Neural progenitor cell (in vitro differentiated cells): ENCODE data around the gene UBAC1. TPM values are rescaled to one million over a fixed set of nuclear protein-coding genes. Genes with fewer than 3 reads are reported as not detected.

Experiments used
- DNase-seq: peaks from one replicate; pipeline ENCODE4 v3.0.0-alpha.2; 2016; ENCODE audit warnings: low spot score
- H2AFZ ChIP-seq: fragments of 200-600 bp; sonication (generic); replicated peaks from 2 replicates; pipeline ENCODE4 v1.6.1; 2016; ENCODE audit warnings: antibody characterized with exemption
- H3F3A ChIP-seq: fragments of 200-600 bp; sonication (generic); 2 replicates; pipeline ENCODE4 v1.6.1; 2016; ENCODE audit warnings: antibody characterized with exemption, low read depth
- H3K27ac ChIP-seq: fragments of 200-600 bp; sonication (generic); 2 replicates; pipeline ENCODE4 v1.5.1; 2016; ENCODE audit warnings: mild to moderate bottlenecking
- H3K27me3 ChIP-seq: fragments of 200-600 bp; sonication (generic); 2 replicates; pipeline ENCODE4 v1.6.1; 2016; ENCODE audit warnings: mild to moderate bottlenecking, moderate library complexity
- H3K36me3 ChIP-seq: fragments of 200-600 bp; sonication (generic); 2 replicates; pipeline ENCODE4 v1.5.1; 2016
- H3K4me1 ChIP-seq: fragments of 200-600 bp; sonication (generic); 2 replicates; pipeline ENCODE4 v1.6.1; 2016; ENCODE audit warnings: mixed run types
- H3K4me2 ChIP-seq: fragments of 200-600 bp; sonication (generic); 2 replicates; pipeline ENCODE4 v1.6.1; 2016
- H3K4me3 ChIP-seq: fragments of 200-600 bp; sonication (generic); 2 replicates; pipeline ENCODE4 v1.5.1; 2016
- H3K79me2 ChIP-seq: fragments of 200-600 bp; sonication (generic); 2 replicates; pipeline ENCODE4 v1.6.1; 2016; ENCODE audit warnings: low read depth
- H3K9ac ChIP-seq: fragments of 200-600 bp; sonication (generic); 2 replicates; pipeline ENCODE4 v1.6.1; 2016
- H3K9me3 ChIP-seq: fragments of 200-600 bp; sonication (generic); 2 replicates; pipeline ENCODE4 v1.5.1; 2016; ENCODE audit warnings: low read depth
- H4K20me1 ChIP-seq: fragments of 200-600 bp; sonication (generic); 2 replicates; pipeline ENCODE4 v1.6.1; 2016; ENCODE audit warnings: low read depth
- H3K27ac Mint-ChIP-seq: 3 replicates; pipeline ENCODE4 v1.8.0; 2021; ENCODE audit warnings: mixed read lengths
- H3K27me3 Mint-ChIP-seq: 2 replicates; pipeline ENCODE4 v1.8.0; 2022; ENCODE audit warnings: low read depth, mild to moderate bottlenecking, inconsistent platforms, moderate library complexity, mixed read lengths; ENCODE audit not compliant: insufficient read depth
- H3K36me3 Mint-ChIP-seq: 3 replicates; pipeline ENCODE4 v1.8.0; 2021; ENCODE audit warnings: mixed read lengths
- H3K4me1 Mint-ChIP-seq: 3 replicates; pipeline ENCODE4 v1.8.0; 2021; ENCODE audit warnings: mixed read lengths
- H3K4me3 Mint-ChIP-seq: 3 replicates; pipeline ENCODE4 v1.8.0; 2021; ENCODE audit warnings: mild to moderate bottlenecking, moderate library complexity, mixed read lengths
- H3K9me3 Mint-ChIP-seq: 3 replicates; pipeline ENCODE4 v1.8.0; 2020; ENCODE audit warnings: mixed read lengths
- CTCF ChIP-seq: fragments of 200-600 bp; sonication (generic); IDR thresholded peaks from 2 replicates; pipeline ENCODE4 v1.5.1; 2017; ENCODE audit warnings: antibody characterized with exemption, mild to moderate bottlenecking
- EZH2 ChIP-seq: fragments of 200-600 bp; sonication (generic); IDR thresholded peaks from 2 replicates; pipeline ENCODE4 v1.6.1; 2017; ENCODE audit warnings: antibody characterized with exemption, mild to moderate bottlenecking, moderate library complexity
- EZH2phosphoT487 ChIP-seq: fragments of 200-600 bp; sonication (generic); IDR thresholded peaks from 2 replicates; pipeline ENCODE4 v1.6.1; 2017; ENCODE audit warnings: antibody characterized with exemption
- total RNA-seq: library from RNA; depleted of rRNA; stranded (reverse); fragments of >200 nt; gene quantifications from 2 replicates; pipeline ENCODE4 v1.2.3, GENCODE V29; 2015; ENCODE audit warnings: low replicate concordance

Gene UBAC1
- total RNA-seq, 1 donor from 2014 or later, result 66.0 TPM

- H3K4me2 ChIP-seq, result no peak overlapping the region
- no peaks in the 10 kb centered on the region for H3K4me1 ChIP-seq
- no peak for DNase-seq
- H3K27ac Mint-ChIP-seq, result peak overlapping the region; percentile 59
- H3K4me1 Mint-ChIP-seq, result peaks cover 2% of the 10 kb centered on the region
- no peak overlapping the region for H3K4me3 ChIP-seq
- peaks cover 7% of the 10 kb centered on the region for H3K36me3 Mint-ChIP-seq
- no peaks in the 10 kb centered on the region for H3K79me2 ChIP-seq
- no peak overlapping the region for H3K9ac ChIP-seq
- no peaks in the 10 kb centered on the region for H3K36me3 ChIP-seq
- H3F3A ChIP-seq, result no peaks in the 10 kb centered on the region
- no peaks in the 10 kb centered on the region for H4K20me1 ChIP-seq
- H3K27me3 Mint-ChIP-seq, result no peaks in the 10 kb centered on the region
- no peaks in the 10 kb centered on the region for H3K9me3 Mint-ChIP-seq
- H3K9me3 ChIP-seq, result no peaks in the 10 kb centered on the region
- no peak overlapping the region for H3K27ac ChIP-seq
- no peak overlapping the region for H3K4me3 Mint-ChIP-seq
- TF ChIP-seq EZH2 (no peak), EZH2phosphoT487 (no peak), CTCF (no peak)
- H2AFZ ChIP-seq, result no peak overlapping the region
- no peaks in the 10 kb centered on the region for H3K27me3 ChIP-seq
These were observed 33.8 kb downstream of the UBAC1 start for GRCh38 chr9:135927195-135928013.

- no peak overlapping the region for H3K9ac ChIP-seq
- no peaks in the 10 kb centered on the region for H3K27me3 ChIP-seq
- no peaks in the 10 kb centered on the region for H3K79me2 ChIP-seq
- H3K4me1 ChIP-seq, result no peaks in the 10 kb centered on the region
- no peaks in the 10 kb centered on the region for H3K36me3 ChIP-seq
- H3K4me2 ChIP-seq, result no peak overlapping the region
- H3K27ac ChIP-seq, result no peak overlapping the region
- TF ChIP-seq EZH2phosphoT487 (no peak), EZH2 (no peak), CTCF (no peak)
- no peaks in the 10 kb centered on the region for H3K9me3 ChIP-seq
- DNase-seq, result no peak
- Mint-ChIP-seq H3K4me3 (no peak overlapping the region), H3K27me3 (no peaks in the 10 kb centered on the region), H3K9me3 (no peaks in the 10 kb centered on the region), H3K27ac (no peak overlapping the region), H3K36me3 (peaks cover 4% of the 10 kb centered on the region), H3K4me1 (peaks cover 2% of the 10 kb centered on the region)
- no peak overlapping the region for H3K4me3 ChIP-seq
- H3F3A ChIP-seq, result no peaks in the 10 kb centered on the region
- no peaks in the 10 kb centered on the region for H4K20me1 ChIP-seq
- H2AFZ ChIP-seq, result no peak overlapping the region
These were observed 34.6 kb downstream of the UBAC1 start for GRCh38 chr9:135926402-135927194.

- Mint-ChIP-seq H3K36me3 (peaks cover 2% of the 10 kb centered on the region), H3K27ac (peak overlapping the region; percentile 21), H3K27me3 (peaks cover 3% of the 10 kb centered on the region), H3K4me3 (no peak overlapping the region), H3K9me3 (no peaks in the 10 kb centered on the region), H3K4me1 (peaks cover 2% of the 10 kb centered on the region)
- no peak overlapping the region for H2AFZ ChIP-seq
- H3K27ac ChIP-seq, result no peak overlapping the region
- H3K79me2 ChIP-seq, result no peaks in the 10 kb centered on the region
- no peaks in the 10 kb centered on the region for H3K9me3 ChIP-seq
- H3K4me1 ChIP-seq, result no peaks in the 10 kb centered on the region
- no peaks in the 10 kb centered on the region for H4K20me1 ChIP-seq
- H3K4me2 ChIP-seq, result no peak overlapping the region
- no peaks in the 10 kb centered on the region for H3K36me3 ChIP-seq
- no peak overlapping the region for H3K4me3 ChIP-seq
- DNase-seq, result no peak
- TF ChIP-seq CTCF (no peak), EZH2 (no peak), EZH2phosphoT487 (no peak)
- no peaks in the 10 kb centered on the region for H3F3A ChIP-seq
- no peaks in the 10 kb centered on the region for H3K27me3 ChIP-seq
- no peak overlapping the region for H3K9ac ChIP-seq
These were observed 35.6 kb downstream of the UBAC1 start for GRCh38 chr9:135925496-135926133.
